ENCODE results near the gene TUBGCP3. TPM values are rescaled to one million over a fixed set of nuclear protein-coding genes. Genes with fewer than 3 reads are reported as not detected.

Gene TUBGCP3
- total RNA-seq, 4 donors from 2014 or later = 21.9 to 56.3 (median 29.3) TPM

- H3K9me3 ChIP-seq = no peaks in the 10 kb centered on the region
- H3K27me3 ChIP-seq = no peaks in the 10 kb centered on the region
- peaks cover 0 to 82% (median 16%) of the 10 kb centered on the region in 3 donors for H3K36me3 ChIP-seq
- DNase-seq (ENCODE audit: low spot score in 2 of 2) = no peak
- no peak overlapping the region for H3K4me3 ChIP-seq
- H3K4me1 ChIP-seq = no peaks in the 10 kb centered on the region
- 94 to 96% methylated on average over 13 of the region's 13 CpGs for WGBS, 2 donors
- TF ChIP-seq CTCF (IDR thresholded peaks at IDR 0.05) (no peak), POLR2A (IDR thresholded peaks at IDR 0.05) (no peak), EP300 (IDR thresholded peaks at IDR 0.05) (no peak)
- H3K27ac ChIP-seq = no peak overlapping the region
Measured at GRCh38 chr13:112516218-112516617, 71.7 kb downstream of the TUBGCP3 start.

- no peaks in the 10 kb centered on the region for H3K4me1 ChIP-seq
- H3K27ac ChIP-seq = no peak overlapping the region
- H3K36me3 ChIP-seq = peaks cover 0 to 72% (median 8%) of the 10 kb centered on the region in 3 donors
- no peaks in the 10 kb centered on the region for H3K9me3 ChIP-seq
- no peak for DNase-seq (ENCODE audit: low spot score in 2 of 2)
- no peak for TF ChIP-seq POLR2A (IDR thresholded peaks at IDR 0.05)
- TF ChIP-seq CTCF (IDR thresholded peaks at IDR 0.05) = no peak
- TF ChIP-seq EP300 (IDR thresholded peaks at IDR 0.05) = no peak
- WGBS, 2 donors = 85 to 91% methylated on average over 6 of the region's 6 CpGs
- no peaks in the 10 kb centered on the region for H3K27me3 ChIP-seq
- no peak overlapping the region for H3K4me3 ChIP-seq
Measured at GRCh38 chr13:112513761-112514160, 74.2 kb downstream of the TUBGCP3 start.

GRCh38 chr13:112510987-112511685, 76.8 kb downstream of the TUBGCP3 start:
- no peaks in the 10 kb centered on the region for H3K4me1 ChIP-seq
- H3K27ac ChIP-seq = no peak overlapping the region
- no peaks in the 10 kb centered on the region for H3K9me3 ChIP-seq
- 80 to 89% methylated on average over 10 of the region's 10 CpGs for WGBS, 2 donors
- DNase-seq (ENCODE audit: low spot score in 2 of 2) = no peak
- no peak overlapping the region for H3K4me3 ChIP-seq
- H3K36me3 ChIP-seq = peaks cover 0 to 72% (median 4%) of the 10 kb centered on the region in 3 donors
- TF ChIP-seq POLR2A (IDR thresholded peaks at IDR 0.05) (no peak), CTCF (IDR thresholded peaks at IDR 0.05) (no peak), EP300 (IDR thresholded peaks at IDR 0.05) (no peak)
- H3K27me3 ChIP-seq = no peaks in the 10 kb centered on the region

- Histone ChIP-seq H3K4me3 (no peak overlapping the region), H3K4me1 (no peaks in the 10 kb centered on the region), H3K36me3 (peaks cover 0 to 74% (median 4%) of the 10 kb centered on the region in 3 donors), H3K9me3 (no peaks in the 10 kb centered on the region), H3K27me3 (no peaks in the 10 kb centered on the region), H3K27ac (no peak overlapping the region)
- 53 to 55% methylated on average over 15 of the region's 15 CpGs for WGBS, 2 donors
- DNase-seq (ENCODE audit: low spot score in 2 of 2) = no peak
- TF ChIP-seq POLR2A (IDR thresholded peaks at IDR 0.05) (no peak), EP300 (IDR thresholded peaks at IDR 0.05) (no peak), CTCF (IDR thresholded peaks at IDR 0.05) (peak; percentile 11 to 43 (median 28))
Measured at GRCh38 chr13:112510002-112510780, 77.8 kb downstream of the TUBGCP3 start.

- TF ChIP-seq POLR2A (IDR thresholded peaks at IDR 0.05) = no peak
- TF ChIP-seq CTCF (IDR thresholded peaks at IDR 0.05) = no peak
- no peak for TF ChIP-seq EP300 (IDR thresholded peaks at IDR 0.05)
- no peak for DNase-seq (ENCODE audit: low spot score in 2 of 2)
- Histone ChIP-seq H3K4me3 (no peak overlapping the region), H3K9me3 (no peaks in the 10 kb centered on the region), H3K4me1 (no peaks in the 10 kb centered on the region), H3K36me3 (peaks cover 0 to 78% (median 4%) of the 10 kb centered on the region in 3 donors), H3K27me3 (no peaks in the 10 kb centered on the region), H3K27ac (no peak overlapping the region)
- 91 to 94% methylated on average over 6 of the region's 6 CpGs for WGBS, 2 donors
Measured at GRCh38 chr13:112509190-112509589, 78.8 kb downstream of the TUBGCP3 start.

All from tibial nerve (tissue), 4 donors.